MM.1S (cell line): ENCODE measurements around the gene PIK3IP1.

Experiments used
- DNase-seq: peaks from one replicate; pipeline ENCODE4 v3.0.0-alpha.2; 2015
- H2AFZ ChIP-seq: fragments of 300-600 bp; sonication (generic); 2 replicates; pipeline ENCODE4 v1.6.0; 2016; ENCODE audit warnings: antibody characterized with exemption, low read length
- H3F3A ChIP-seq: fragments of 300-600 bp; sonication (generic); 2 replicates; pipeline ENCODE4 v1.6.1; 2016; ENCODE audit warnings: mild to moderate bottlenecking, antibody characterized with exemption, low read length, moderate library complexity, mixed read lengths; ENCODE audit not compliant: insufficient read depth
- H3K27ac ChIP-seq: fragments of 300-600 bp; sonication (generic); 2 replicates; pipeline ENCODE4 v1.5.1; 2016; ENCODE audit warnings: mild to moderate bottlenecking, low read length
- H3K27me3 ChIP-seq: fragments of 300-600 bp; sonication (generic); replicated peaks from 2 replicates; pipeline ENCODE4 v1.6.0; 2016; ENCODE audit warnings: low read length; ENCODE audit not compliant: insufficient read depth
- H3K36me3 ChIP-seq: fragments of 300-600 bp; sonication (generic); replicated peaks from 2 replicates; pipeline ENCODE4 v1.6.1; 2016; ENCODE audit warnings: mild to moderate bottlenecking, low read length, mixed read lengths; ENCODE audit not compliant: insufficient read depth
- H3K4me1 ChIP-seq: fragments of 300-600 bp; sonication (generic); 2 replicates; pipeline ENCODE4 v1.6.1; 2016; ENCODE audit warnings: low read length, mixed read lengths
- H3K4me2 ChIP-seq: fragments of 300-600 bp; sonication (generic); 2 replicates; pipeline ENCODE4 v1.6.0; 2016; ENCODE audit warnings: low read depth, low read length
- H3K4me3 ChIP-seq: fragments of 300-600 bp; sonication (generic); 2 replicates; pipeline ENCODE4 v1.5.1; 2016; ENCODE audit warnings: low read length, mixed read lengths
- H3K79me2 ChIP-seq: fragments of 300-600 bp; sonication (generic); 2 replicates; pipeline ENCODE4 v1.6.1; 2016; ENCODE audit warnings: mixed run types, low read length, mixed read lengths
- H3K9ac ChIP-seq: fragments of 300-600 bp; sonication (generic); 2 replicates; pipeline ENCODE4 v1.6.1; 2016; ENCODE audit warnings: low read length, mixed read lengths
- H3K9me2 ChIP-seq: fragments of 300-600 bp; sonication (generic); replicated peaks from 2 replicates; pipeline ENCODE4 v1.6.1; 2016; ENCODE audit warnings: mild to moderate bottlenecking, low read length, mixed read lengths; ENCODE audit not compliant: insufficient read depth
- H3K9me3 ChIP-seq: fragments of 300-600 bp; sonication (generic); replicated peaks from 2 replicates; pipeline ENCODE4 v1.6.1; 2016; ENCODE audit warnings: mild to moderate bottlenecking, low read length, mixed read lengths; ENCODE audit not compliant: insufficient read depth
- H4K20me1 ChIP-seq: fragments of 300-600 bp; sonication (generic); 2 replicates; pipeline ENCODE4 v1.6.1; 2016; ENCODE audit warnings: mild to moderate bottlenecking, low read length, moderate library complexity, mixed read lengths; ENCODE audit not compliant: insufficient read depth
- EZH2 ChIP-seq: fragments of 300-600 bp; sonication (generic); optimal IDR thresholded peaks from 2 replicates; pipeline ENCODE3; 2017; ENCODE audit warnings: low read depth, mild to moderate bottlenecking, antibody characterized with exemption, low read length, mixed read lengths
- EZH2phosphoT487 ChIP-seq: fragments of 300-600 bp; sonication (generic); IDR thresholded peaks from 2 replicates; pipeline ENCODE4 v1.6.1; 2018; ENCODE audit warnings: antibody characterized with exemption, low read length
- TF ChIP-seq, protein P1 (sequence below): fragments of 300-600 bp; sonication (generic); IDR thresholded peaks from 2 replicates; pipeline ENCODE4 v1.5.1; 2016; ENCODE audit warnings: antibody characterized with exemption, low read length, mixed read lengths

Gene PIK3IP1

DNA sequence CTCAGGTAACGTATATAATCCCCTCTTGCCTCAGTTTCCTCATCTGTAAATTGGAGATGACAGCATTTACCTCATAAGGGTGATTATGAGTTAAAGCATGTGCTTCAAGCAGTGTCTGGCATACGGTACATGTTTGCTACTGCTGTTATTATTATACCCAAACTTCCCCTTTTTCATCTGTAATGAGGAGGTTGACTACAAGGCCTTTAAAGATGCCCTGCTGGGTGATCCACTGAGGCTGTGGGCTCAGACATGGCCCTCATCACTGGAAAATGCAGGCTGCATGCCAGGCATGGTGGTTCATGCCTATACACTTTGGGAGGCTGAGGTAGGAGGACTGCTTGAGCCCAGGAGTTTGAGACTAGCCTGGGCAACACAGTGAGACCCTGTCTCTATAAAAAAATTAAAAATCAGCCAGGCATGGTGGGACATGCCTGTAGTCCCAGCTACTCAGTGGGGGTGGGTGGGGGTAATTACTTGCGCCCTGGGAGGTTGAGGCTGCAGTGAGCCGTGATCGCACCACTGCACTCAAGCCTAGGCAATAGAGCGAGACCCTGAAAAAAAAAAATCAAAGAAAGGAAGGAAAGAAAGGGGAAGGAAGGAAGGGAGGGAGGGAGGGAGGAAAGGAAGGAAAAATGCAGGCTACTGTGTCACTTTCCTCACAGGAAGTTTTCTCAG, 4.3 kb downstream of the PIK3IP1 start:
- Histone ChIP-seq H3K4me2 (no peak overlapping the region), H3K27ac (no peak overlapping the region), H3K79me2 (peaks cover 25% of the 10 kb centered on the region), H2AFZ (no peak overlapping the region), H3K27me3 (no peaks in the 10 kb centered on the region), H3K4me3 (no peak overlapping the region), H3K9ac (no peak overlapping the region), H3K4me1 (peaks cover 50% of the 10 kb centered on the region), H3K36me3 (no peaks in the 10 kb centered on the region), H4K20me1 (no peaks in the 10 kb centered on the region), H3K9me2 (no peaks in the 10 kb centered on the region), H3F3A (peaks cover 53% of the 10 kb centered on the region), H3K9me3 (no peaks in the 10 kb centered on the region)
- no peak for DNase-seq
- TF ChIP-seq, protein P1, sequence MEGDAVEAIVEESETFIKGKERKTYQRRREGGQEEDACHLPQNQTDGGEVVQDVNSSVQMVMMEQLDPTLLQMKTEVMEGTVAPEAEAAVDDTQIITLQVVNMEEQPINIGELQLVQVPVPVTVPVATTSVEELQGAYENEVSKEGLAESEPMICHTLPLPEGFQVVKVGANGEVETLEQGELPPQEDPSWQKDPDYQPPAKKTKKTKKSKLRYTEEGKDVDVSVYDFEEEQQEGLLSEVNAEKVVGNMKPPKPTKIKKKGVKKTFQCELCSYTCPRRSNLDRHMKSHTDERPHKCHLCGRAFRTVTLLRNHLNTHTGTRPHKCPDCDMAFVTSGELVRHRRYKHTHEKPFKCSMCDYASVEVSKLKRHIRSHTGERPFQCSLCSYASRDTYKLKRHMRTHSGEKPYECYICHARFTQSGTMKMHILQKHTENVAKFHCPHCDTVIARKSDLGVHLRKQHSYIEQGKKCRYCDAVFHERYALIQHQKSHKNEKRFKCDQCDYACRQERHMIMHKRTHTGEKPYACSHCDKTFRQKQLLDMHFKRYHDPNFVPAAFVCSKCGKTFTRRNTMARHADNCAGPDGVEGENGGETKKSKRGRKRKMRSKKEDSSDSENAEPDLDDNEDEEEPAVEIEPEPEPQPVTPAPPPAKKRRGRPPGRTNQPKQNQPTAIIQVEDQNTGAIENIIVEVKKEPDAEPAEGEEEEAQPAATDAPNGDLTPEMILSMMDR, result no peak
- no peak for TF ChIP-seq EZH2phosphoT487
- no peak for TF ChIP-seq EZH2

DNA sequence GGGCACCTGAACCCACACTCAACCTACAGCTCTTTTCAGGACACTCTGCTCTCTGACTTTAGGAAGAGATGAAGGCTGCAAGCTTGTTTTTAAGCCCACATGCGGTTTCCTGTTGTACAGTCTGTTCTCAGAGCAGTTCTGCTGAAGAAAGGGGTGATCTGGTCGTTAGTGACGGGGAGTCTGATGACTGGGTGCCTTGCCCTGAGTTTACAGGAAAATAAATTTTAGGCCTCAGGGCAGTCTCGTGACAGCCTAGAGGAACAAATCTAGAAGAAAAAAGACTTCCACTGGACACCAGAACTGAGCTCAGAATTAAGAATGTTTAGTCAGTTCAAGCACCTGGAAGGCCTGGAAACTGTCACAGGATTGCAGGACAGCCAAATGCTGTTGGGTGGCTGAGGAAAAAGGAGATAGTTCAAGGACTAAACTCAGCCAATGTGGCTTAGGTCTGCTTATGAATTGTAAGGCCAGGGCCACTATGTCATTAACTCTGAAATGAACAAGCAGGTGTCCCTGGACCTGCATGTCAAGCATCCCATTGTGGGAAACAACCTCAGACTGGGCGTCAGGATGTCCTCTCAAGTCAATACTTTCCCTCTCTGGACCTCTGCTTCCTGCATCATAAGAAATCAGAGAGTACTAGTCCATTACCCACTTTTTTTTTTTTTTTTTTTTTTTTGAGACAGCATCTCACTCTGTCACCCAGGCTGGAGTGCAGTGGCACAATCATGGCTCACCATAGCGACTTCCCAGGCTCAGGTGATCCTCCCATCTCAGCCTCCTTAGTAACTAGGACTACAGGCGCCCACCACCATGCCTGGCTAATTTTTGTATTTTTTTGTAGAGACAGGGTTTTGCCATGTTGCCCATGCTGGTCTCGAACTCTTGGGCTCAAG, 5.7 kb downstream of the PIK3IP1 start:
- Histone ChIP-seq H3K79me2 (peaks cover 21% of the 10 kb centered on the region), H3K4me1 (peaks cover 45% of the 10 kb centered on the region), H4K20me1 (no peaks in the 10 kb centered on the region), H2AFZ (no peak overlapping the region), H3K27ac (peak overlapping the region; percentile 80), H3K9me2 (no peaks in the 10 kb centered on the region), H3F3A (peaks cover 40% of the 10 kb centered on the region), H3K4me3 (no peak overlapping the region), H3K9ac (peak overlapping the region; percentile 30; the same call in 1 of the 2 replicates), H3K9me3 (no peaks in the 10 kb centered on the region), H3K4me2 (peak overlapping the region; percentile 10), H3K36me3 (no peaks in the 10 kb centered on the region), H3K27me3 (no peaks in the 10 kb centered on the region)
- TF ChIP-seq, protein P1, result no peak
- TF ChIP-seq EZH2phosphoT487 (no peak), EZH2 (no peak)
- DNase-seq, result peak; percentile 71

GRCh38 chr22:31284281-31285155, 7.8 kb downstream of the PIK3IP1 start:
- H3K4me1 ChIP-seq, result peaks cover 41% of the 10 kb centered on the region

More at GRCh38 chr22:31284281-31285155, 7.8 kb downstream of the PIK3IP1 start:
- H3F3A ChIP-seq, result peaks cover 26% of the 10 kb centered on the region
- no peak for DNase-seq
- no peaks in the 10 kb centered on the region for H3K27me3 ChIP-seq
- H3K9me2 ChIP-seq, result no peaks in the 10 kb centered on the region
- H2AFZ ChIP-seq, result no peak overlapping the region
- no peaks in the 10 kb centered on the region for H3K9me3 ChIP-seq
- no peak overlapping the region for H3K4me2 ChIP-seq
- H3K79me2 ChIP-seq, result peaks cover 10% of the 10 kb centered on the region
- H4K20me1 ChIP-seq, result no peaks in the 10 kb centered on the region
- TF ChIP-seq, protein P1, result no peak
- TF ChIP-seq EZH2phosphoT487 (no peak), EZH2 (no peak)
- no peak overlapping the region for H3K4me3 ChIP-seq
- H3K9ac ChIP-seq, result no peak overlapping the region
- H3K27ac ChIP-seq, result no peak overlapping the region
- no peaks in the 10 kb centered on the region for H3K36me3 ChIP-seq
